Measurements from ENCODE around the gene DCAF6.
"Not testable (repeated sequence)": the region's sequence is repeated elsewhere in the genome, so short reads cannot be mapped to it uniquely, and the experiment has no call there.

DCAF6 gene, protein sequence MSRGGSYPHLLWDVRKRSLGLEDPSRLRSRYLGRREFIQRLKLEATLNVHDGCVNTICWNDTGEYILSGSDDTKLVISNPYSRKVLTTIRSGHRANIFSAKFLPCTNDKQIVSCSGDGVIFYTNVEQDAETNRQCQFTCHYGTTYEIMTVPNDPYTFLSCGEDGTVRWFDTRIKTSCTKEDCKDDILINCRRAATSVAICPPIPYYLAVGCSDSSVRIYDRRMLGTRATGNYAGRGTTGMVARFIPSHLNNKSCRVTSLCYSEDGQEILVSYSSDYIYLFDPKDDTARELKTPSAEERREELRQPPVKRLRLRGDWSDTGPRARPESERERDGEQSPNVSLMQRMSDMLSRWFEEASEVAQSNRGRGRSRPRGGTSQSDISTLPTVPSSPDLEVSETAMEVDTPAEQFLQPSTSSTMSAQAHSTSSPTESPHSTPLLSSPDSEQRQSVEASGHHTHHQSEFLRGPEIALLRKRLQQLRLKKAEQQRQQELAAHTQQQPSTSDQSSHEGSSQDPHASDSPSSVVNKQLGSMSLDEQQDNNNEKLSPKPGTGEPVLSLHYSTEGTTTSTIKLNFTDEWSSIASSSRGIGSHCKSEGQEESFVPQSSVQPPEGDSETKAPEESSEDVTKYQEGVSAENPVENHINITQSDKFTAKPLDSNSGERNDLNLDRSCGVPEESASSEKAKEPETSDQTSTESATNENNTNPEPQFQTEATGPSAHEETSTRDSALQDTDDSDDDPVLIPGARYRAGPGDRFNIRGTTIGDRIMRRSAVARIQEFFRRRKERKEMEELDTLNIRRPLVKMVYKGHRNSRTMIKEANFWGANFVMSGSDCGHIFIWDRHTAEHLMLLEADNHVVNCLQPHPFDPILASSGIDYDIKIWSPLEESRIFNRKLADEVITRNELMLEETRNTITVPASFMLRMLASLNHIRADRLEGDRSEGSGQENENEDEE

DNA sequence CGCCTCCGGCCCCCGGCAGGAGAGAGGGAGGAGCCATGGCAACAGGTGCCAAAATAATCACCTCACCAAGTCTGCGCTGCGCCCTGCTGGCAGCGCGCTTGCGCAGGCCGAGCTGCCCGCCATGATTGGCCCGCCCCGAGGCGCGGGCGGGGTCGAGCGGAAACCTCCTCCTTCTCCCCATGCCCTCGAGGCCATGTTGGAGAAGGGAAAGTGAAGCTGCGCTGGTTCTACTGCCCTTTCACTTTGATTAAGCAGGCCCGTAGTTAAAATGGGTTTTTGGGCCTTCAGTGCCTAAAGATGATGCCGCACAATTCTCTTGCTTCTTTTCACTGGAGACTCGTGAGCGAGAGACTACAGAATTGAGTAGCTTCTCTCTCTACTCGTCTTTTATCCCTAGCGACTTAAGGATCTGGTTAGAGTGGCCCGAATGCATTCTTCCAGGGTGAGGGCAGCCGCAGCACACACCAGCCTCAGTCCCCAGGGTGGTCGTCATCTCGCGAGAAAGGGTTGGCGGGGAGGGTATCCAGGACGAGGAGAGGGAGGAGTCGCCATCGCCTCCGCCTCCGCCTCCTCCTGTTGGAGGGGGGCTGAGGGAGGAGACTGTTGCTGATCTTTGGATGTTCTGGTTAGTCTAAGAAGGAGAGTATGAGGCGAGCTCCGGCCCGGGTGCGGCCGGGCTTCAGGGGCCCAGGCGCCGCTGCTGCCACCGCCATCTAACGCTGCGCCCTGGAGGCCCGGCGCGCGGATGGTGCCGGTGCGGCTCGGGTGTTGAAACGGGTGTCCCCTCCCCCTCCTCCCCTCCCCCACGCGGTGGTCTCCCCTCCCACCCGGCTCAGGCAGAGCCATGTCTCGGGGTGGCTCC is at the start of gene DCAF6:
Gene DCAF6, plus strand, starts transcription at position 616 of the 862 bp plus-strand sequence. Its CDS starts 229 bp downstream, at position 845.
- DNase-seq, result peak; percentile 96

DNA sequence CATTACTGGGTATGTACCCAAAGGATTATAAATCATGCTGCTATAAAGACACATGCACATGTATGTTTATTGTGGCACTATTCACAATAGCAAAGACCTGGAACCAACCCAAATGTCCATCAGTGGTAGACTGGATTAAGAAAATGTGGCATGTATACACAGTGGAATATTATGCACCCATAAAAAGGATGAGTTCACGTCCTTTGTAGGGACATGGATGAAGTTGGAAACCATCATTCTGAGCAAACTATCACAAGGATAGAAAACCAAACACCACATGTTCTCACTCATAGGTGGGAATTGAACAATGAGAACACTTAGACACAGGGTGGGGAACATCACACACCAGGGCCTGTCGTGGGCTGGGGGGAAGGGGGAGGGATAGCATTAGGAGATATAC is 49.3 kb upstream of the DCAF6 start:
- DNase-seq, result not testable (repeated sequence)

DNA sequence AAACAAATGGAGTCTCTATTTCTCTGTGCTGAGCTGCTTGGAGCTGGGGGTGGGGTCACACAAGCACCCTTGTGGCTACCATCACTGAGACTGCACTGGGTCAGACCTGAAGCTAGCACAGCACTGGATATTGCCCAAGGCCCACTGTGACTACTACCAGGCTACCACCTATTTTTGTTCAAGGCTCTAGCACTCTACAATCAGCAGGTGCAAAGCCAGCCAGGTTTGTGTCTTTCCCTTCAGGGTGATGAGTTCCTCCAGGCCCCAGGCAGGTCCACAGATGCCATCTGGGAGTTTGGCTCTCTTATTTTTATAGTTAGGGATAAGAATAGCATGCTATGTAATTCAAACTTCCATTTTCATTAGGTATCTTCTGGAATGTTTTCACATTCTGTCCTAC is 46.1 kb upstream of the DCAF6 start:
- no peak for DNase-seq

DNA sequence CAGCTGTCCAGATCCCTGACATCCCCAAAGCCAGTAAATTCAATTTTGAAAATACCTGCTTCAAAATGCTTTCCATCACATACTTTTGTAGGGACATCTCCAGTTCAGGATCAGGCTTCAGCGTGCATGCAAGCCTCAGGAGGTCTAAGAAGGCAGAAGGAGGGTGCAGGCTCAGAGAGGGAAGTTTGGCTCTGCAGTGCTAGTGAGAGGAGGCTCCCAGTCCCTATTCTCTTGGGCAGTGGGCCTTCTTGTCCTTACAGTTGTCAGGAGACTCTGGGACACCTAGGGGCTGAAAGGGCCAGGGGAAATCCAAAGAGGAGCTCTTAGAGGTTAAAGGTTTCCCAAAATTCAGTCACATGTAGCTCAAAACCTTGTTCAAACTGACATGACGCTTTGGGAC is 42.7 kb upstream of the DCAF6 start:
- no peak for DNase-seq

DNA sequence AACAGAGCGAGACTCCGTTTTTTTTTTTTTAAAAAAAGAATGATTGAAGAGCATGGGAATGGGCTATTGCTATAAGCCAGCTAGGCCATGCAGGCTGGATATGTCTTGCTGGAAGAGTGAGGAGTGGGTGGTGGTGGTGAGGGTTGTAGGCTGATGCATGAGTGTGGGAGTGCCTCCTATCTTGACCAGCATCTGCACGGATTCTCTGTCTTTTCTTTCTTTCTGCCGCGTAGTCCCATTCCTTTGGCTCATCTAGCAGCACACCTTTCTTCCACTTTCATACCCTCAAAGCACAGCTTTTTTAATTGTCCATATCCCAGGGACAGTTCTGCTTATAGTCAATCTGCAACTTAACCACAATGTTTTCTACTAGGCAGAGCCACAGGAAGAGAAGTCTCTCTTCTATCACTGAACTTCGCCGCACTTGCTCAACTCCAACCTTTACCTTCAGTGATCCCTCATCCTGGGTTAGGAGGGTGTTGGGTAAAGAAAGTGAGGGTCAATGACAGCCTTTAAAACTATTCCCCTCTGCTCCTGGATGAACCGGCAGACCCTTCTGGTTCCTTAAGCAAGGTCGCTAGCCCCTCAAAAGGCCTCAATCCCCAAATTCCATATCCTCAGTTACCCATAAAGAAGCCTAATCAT is 37.8 kb upstream of the DCAF6 start:
- DNase-seq, result no peak

DNA sequence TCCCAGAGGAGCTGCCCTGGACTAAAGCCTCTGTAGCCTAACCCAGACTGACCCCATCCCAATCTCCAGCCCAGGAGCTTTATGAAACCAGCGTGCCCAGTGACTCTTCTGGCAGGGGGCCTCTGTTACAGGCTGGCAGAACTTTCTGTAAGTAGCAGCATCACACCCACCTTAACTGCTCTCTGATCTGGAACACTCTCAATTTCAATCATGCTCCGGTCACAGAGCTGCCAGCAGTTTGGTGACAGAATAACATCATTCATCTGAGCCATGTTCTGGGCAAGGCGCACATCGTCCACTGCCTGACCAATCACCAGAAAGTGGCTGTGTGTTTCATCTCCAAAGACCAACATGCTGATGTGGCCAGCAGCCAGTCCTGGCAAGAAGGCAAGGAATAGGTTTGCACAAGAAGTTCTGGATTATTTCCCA is 37.2 kb upstream of the DCAF6 start:
- DNase-seq, result no peak

DNA sequence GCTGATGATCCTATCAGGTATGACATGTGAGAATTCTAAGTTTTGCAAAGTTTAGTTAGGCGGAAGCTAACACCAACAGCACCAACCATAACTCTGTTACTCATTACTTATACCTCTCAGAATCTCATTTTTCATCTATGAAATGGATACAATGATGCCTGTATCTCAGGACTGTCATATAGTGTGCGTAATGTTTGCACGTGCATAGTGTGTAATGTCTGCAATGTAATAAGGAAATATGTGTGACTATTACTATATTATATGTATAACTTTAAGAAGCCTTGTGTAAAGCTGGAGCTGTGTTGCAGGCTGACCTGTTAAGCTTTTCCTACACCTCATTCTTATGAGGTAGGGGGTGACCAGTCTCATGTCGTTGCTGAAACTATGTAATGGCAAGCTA is 35.6 kb upstream of the DCAF6 start:
- no peak for DNase-seq

DNA sequence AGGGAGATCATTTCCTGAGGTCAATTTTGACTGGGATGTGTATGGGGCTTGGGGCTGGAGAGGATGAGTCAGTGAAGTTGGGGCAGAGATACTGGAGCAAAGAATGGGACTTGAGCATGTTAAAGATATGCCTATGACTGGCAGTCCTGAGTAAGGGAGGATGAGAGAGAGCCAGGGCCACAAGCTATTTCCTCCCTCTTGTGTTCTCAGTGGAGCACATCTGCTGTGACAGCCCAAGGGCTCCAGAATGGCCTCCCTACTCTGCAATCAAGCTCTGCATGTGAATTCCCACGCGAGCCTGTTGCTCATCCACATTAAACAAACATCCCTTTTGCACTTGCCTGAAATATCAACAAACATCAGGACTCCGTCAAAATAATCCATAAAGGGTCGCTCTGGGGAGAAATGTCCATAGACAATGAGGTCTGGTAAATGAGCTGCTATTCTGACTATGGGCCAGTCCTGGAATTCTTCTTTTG is 31.8 kb upstream of the DCAF6 start:
- DNase-seq, result no peak

DNA sequence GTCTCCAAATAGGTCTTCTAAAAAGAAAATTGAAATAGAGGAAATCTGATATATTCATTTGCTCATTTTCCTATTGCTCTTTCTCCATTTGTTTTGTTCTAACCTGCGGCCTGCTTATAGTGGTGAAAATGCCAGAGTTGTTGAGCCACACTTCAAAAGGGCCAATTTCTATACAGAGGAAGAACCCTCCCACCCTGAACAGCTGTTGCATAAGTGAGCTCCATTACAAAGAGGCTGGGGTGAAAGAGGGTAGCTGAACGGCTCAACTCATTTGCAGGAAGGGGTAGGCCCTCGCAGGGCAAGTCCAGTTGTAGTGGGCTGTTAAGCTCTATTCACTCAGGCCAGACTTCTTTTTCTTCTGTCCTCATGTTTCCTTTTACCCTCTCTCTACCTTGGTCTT is 31.3 kb upstream of the DCAF6 start:
- no peak for DNase-seq

DNA sequence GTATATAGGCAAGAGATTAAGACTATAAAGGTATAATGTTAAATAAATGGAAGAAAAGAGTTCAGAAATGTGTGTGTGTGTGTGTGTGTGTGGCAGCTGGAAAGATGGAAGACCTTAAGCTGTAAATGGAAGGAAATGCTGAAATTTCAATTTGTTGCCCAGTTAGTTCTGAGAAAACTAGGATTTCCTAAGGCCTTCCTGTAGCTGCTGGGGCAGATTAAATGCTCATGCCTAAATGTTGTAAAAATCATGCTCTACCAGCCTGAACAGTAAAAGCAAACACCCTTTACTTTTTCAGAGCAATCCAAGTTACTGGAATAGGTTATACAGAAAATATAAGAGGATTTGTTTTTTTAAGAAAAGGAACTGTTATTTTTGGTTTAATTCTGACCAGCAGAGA is 30.8 kb upstream of the DCAF6 start:
- no peak for DNase-seq

DNA sequence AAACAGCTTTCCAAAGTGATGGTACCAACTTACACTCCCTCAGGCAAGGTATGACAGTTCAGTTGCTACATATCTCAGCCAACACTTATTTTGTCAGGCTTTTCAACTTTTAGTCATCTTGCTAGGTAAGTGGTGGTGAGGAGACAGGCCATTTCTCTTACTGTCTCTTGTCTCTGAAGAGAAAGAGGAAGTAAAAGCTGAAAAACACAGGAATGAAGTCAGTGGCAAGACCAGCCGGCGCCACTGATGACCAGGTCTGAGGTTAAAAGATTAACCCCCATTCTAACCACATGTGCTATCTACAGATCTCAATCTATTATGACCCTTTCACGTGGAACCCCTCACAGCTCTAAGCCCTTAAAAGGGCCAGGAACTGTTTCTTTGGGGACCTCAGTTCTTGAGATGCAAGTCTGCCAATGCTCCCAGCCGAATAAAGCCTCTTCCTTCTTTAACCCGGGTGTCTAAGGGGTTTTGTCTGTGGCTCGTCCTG is 26.7 kb upstream of the DCAF6 start:
- no peak for DNase-seq

DNA sequence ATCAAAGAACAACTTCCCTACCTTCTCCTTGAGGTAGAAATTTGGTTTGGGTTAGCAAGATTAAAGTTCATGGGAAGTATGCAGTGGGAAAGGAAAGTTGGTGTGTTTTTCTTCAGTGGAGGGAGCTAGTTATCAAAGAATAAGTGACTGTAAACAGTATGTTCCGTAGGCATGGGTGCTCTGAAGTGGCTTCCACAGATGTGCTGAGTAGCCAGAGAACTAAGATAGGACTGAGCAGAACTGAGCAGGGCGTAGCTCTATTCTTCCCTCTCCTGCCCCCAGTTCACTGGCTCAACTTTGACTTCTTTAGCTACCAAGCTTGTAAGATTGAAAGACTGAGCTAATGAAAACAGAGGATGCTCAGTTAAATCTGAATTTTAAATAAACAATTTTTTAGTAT is 26.0 kb upstream of the DCAF6 start:
- DNase-seq, result no peak

DNA sequence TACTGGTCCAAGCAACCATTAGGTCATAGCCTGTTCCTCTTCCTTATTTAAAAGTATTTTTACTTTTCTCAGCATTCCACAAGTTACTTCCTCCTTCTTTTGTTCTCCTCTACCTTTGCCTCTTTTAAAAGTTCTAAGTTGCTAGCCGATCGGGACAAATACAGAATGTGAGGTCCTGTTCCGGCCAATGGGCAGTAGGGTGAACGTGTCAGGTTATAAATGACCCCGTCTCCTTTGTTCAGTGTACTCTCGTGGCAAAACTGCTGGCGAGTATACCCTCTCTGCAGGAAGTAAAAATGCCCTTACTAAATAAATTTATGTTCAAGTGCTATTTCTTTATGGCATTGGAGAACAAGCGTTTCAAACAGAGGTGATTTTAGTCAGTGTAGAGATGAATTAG is 25.1 kb upstream of the DCAF6 start:
- DNase-seq, result no peak

DNA sequence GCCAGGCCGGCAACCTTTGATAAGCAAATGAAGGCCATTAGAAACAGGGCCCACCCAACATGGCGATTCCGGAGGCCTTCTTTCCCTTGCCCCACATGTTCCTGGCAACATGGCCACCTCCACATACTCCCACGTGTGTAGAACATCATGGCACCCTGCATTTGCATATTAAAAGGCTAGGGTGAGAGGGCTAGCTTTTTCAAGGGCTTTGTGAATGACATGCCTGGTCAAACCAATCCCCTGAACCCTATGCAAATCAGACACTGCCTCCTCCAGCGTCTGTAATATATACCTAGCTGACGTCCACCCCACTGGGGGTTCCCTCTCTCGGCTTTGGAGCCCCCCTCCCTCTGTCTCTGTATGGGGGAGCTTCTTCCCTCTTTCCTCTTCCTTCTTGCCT is 24.2 kb upstream of the DCAF6 start:
- DNase-seq, result no peak

DNA sequence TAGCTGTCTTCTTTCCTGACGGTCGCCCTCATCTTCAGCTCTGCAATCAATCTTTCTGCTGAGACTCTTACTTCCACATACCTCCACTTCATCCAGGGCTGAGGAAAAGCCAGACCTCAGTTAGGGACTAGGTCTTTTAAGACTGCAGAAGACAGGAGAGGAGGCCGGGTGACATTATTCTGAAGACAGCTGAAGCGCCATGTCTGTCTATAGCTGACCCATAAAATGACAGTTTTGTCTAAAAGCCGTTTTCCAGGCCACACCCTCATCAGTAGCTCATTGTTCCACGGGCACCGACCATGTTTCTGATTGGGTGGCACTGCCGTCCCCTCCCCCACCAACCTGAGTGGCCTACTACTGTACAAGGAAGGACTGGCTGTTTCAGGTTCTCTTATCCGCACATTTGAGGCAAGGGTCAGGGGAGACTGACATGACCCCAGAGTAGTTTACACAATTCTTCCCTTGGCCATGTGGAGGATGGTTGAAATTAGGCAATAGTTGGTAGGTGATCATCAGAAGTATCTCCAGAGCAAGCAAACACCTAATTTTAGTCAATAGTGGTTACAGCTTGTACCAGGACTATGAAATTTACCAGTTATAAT is 22.5 kb upstream of the DCAF6 start, which contains the start of gene ADCY10:
Gene ADCY10, minus strand, starts transcription at position 240 of the 602 bp plus-strand sequence. CDS start 8,994 bp downstream, outside the sequence.
- DNase-seq, result no peak

DNA sequence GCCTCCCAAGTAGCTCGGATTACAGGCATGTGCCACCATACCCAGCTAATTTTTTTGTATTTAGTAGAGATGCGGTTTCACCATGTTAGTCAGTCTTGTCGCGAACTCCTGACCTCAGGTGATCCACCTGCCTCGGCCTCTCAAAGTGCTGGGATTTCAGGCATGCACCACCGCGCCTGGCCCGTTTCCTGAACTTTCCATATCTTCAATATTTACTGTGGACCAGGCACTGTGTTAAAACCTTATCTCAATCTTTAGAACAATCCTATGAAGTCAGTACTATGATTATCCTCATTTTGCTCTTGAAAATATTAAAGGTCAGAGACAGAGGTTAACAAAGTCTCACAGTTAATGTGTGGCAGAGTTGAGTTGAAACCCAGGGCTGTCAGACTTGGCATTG is 20.9 kb upstream of the DCAF6 start:
- DNase-seq, result no peak

DNA sequence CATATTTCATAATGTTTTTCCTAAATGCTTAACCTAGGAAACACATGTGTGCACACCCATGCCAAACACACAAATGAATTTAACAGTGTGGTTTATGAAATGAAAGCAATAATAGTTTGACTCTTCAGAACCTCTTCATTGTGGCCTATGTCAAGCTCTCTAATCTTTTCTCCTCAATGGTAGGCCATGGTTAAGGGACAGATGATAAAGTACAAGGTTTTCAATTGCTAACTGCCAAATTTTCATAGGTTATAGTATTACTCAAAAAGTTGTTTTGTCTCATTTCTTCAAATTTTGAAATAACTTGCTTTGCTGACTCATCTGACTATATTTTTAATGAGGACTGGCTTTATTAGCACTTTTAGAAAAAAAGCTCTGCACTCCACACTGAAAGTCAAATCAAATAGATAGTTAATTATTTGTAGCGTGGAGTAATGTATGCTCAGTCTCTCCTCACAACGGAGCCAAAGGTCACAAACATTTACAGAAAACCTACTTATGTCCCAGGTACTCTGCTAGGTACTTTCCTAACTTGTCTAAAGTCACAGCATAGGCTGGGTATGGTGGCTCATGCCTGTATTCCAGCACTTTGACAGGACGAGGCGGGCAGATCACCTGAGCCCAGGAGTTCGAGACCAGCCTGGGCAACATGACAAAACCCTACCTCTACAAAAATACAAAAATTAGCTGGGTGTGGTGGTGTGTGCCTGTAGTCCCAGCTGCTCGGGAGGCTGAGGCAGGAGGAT is 19.5 kb upstream of the DCAF6 start:
- no peak for DNase-seq

DNA sequence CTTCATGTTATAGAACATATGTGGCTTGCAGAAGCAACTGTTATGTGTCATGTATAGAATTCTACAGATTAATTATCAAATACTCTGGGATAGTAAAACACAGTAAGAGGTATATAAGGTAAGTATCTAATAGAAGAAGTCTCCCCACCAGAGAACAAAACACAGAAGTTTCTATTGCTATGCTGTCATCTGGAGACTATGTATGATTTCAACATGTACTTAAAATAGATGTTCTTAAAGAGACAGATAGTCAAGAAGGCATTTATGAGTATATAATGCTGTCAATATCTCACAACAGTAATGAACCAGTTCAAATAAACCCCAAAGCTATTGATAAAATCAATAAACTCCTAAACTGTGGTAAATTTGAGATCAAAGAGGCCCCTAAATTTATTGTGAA is 14.5 kb upstream of the DCAF6 start:
- no peak for DNase-seq

DNA sequence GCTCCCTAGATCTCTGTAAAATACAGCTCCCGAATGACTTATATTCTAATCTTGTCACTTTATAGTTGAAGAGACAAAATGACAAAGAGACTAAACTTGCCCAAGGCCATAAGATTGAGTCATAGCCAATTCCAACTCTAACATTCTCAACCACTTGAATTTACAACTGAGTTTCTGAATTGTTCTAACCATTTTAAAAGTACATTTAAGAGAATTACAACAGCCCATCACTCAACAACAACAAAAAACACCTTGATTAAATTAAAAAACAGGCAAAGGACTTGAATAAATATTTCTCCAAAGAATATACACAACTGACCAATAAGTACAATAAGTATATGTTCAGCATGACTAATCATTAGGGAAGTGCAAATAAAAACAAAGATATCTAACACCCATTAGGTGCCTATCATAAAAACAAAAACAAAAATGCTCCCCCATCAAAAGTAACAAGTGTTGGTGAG is 13.8 kb upstream of the DCAF6 start:
- DNase-seq, result no peak

DNA sequence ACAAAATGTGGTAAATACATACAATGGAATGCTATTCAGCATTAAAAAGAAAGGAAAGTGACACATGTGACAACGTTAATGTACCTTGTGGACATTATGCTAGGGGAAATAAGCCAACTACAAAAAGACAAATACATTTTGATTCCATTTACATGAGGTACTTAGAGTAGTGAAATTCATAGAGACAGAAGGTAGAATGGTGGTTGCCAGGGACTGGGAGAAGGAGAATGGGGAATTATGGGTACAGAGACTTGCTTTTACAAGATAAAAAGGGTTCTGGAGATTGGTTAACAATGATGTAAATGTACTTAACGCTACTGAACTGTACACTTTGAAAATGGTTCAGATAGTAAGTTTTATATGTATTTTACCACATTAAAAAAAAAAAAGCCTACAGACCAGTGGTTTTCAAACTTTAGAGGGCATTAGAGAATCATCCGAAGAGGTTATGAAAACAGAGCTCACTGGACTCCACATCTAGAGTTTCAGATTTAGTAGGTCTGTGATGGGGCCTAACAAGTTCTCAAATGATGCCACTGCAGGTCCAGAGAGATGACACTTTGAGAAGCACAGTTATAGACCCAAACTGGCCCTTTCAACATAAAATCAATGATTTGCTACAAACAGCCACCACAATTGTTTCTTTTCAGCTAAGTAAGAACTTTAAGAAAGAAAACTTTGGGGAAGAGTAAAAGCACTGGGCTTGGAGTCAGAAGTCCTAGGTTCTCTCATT is 13.0 kb upstream of the DCAF6 start:
- DNase-seq, result no peak
